ENCODE results near the gene KIF24.
"Not testable (repeated sequence)": the region's sequence is repeated elsewhere in the genome, so short reads cannot be mapped to it uniquely, and the experiment has no call there.

Gene KIF24

GRCh38 chr9:34328987-34329832 lies at the start of gene KIF24, which contains the start of gene NUDT2:
KIF24 (minus strand) TSS chr9:34329268; CDS start chr9:34311346, 17,922 bp downstream.
NUDT2 (plus strand) TSS chr9:34329569; CDS start chr9:34339040, 9,471 bp downstream.
- peak; percentile 97 for DNase-seq

GRCh38 chr9:34378376-34379060 lies 49.5 kb upstream of the KIF24 start:
- no peak for DNase-seq

- no peak for DNase-seq
These were observed 48.3 kb upstream of the KIF24 start for GRCh38 chr9:34377404-34377746.

- peak; percentile 67 for DNase-seq
These were observed 47.7 kb upstream of the KIF24 start, which contains the start of gene MYORG for GRCh38 chr9:34376596-34377403. MYORG (minus strand) TSS chr9:34376898; CDS start chr9:34372943, 3,955 bp downstream.

GRCh38 chr9:34375901-34376595 lies 47.0 kb upstream of the KIF24 start:
- DNase-seq: no peak

- DNase-seq: peak; percentile 48
These were observed 46.0 kb upstream of the KIF24 start for GRCh38 chr9:34374905-34375552.

DNA sequence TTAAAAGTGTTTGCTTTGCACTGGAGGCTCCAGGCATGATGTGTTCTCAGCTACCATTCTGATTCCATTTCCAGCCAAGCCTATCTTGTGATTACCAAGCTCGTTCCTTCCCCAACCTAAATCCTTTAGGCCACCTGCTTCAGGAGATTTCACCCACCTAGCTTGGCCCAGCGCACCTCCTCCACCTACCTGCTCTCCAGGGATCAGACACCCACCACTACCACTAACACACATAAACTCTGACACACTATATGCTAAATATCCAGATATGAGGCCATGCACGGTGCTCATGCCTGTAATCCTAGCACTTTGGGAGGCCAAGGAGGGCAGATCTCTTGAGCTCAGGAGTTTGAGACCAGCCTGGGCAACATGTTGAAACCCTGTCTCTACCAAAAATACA lies 45.3 kb upstream of the KIF24 start:
- DNase-seq: no peak

- DNase-seq: no peak
These were observed 44.7 kb upstream of the KIF24 start for GRCh38 chr9:34373749-34374148.

DNA sequence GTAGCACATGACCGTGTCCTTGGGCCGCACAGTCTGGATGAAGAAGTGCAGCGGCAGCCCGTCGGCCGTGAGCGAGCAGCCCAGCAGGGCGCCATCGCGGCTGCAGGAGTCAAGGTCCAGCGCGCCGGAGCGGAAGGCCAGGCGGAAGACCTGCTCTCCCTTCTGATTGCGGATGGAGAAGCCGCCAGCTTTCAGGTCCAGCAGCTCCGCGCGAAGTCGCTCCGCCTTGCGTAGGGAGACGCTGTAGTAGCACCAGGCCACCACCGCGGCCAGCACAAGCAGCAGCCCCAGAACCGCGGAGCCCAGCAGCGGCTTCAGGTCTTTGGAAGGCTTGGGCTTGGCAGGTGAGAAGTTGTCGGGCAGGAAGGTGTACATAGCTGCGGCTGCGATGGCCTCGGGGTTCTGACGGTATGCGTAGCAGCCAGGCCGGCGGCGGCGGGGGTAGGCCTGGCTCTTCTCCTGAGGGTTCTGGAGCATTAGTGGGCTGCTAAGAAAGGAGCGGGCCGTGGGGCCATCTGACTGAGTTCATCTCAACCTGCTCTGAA lies 43.5 kb upstream of the KIF24 start:
- DNase-seq: no peak

DNA sequence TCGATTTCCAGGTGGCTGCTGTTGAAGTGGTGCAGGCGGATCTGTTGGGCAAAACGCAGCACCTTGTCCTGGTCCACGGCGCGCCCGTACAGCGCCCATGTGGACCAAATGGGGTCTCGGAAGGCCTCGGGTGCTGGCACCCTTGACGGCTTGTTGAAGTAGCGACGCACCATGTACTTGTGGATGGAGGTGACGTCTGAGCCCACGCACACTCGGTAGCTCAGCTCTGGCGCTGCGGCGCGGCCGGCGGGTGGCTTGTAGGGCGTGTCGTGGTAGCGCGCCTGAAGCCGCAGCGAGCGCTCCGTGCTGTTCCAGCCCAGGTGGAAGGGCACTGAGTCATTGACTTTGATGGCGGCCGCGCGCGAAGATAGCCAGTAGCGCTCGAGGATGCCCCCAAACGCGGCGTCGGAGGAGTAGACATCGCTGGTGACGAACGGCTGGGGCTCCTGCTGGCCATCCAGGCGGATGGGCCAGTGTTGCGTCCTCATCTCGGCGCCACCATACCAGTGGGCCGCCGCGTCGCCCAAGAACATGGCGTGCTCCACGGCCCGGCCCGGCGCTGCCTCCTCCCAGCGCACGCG lies 42.9 kb upstream of the KIF24 start:
- DNase-seq: no peak

GRCh38 chr9:34370970-34371880 lies 42.2 kb upstream of the KIF24 start:
- DNase-seq: no peak

- no peak for DNase-seq
These were observed 41.4 kb upstream of the KIF24 start for GRCh38 chr9:34370335-34370969.

- DNase-seq: no peak
These were observed 40.6 kb upstream of the KIF24 start for GRCh38 chr9:34369636-34370035.

DNA sequence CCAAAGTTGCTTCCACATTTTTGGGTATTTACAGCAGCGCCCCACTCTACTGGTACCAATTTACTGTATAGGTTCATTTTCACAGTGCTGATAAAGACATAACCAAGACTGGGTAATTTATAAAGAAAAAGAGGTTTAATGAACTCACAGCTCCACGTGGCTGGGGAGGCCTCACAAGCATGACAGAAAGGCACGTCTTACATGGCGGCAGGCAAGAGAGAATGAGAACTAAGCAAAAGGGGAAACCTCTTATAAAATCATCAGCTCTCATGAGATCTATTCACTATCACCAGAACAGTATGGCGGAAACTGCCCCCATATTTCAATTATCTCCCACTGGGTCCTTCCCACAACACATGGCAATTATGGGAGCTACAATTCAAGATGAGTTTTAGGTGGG lies 39.7 kb upstream of the KIF24 start:
- DNase-seq: not testable (repeated sequence)

DNA sequence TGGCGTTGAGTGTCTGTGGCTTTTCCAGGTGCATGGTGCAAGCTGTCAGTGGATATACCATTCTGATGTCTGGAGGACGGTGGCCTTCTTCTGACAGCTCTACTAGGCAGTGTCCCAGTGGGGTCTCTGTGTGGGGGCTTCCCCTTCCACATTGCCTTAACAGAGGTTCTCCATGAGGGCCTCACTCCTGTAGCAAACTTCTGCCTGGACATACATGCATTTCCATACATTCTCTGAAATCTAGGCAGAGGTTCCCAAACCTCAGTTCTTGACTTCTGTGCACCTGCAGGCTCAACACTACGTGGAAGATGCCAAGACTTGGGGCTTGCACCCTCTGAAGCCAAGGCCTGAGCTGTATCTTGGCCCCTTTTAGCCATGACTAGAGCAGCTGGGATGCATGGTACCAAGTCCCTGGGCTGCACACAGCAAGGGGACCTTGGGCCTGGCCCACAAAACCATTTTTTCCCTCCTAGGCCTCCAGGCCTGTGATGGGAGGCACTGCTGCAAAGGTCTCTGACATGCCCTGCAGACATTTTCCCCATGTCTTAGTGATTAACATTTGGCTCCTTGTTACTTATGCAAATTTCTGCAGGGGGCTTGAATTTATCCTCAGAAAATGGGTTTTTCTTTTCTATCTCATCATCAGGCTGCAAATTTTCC lies 38.8 kb upstream of the KIF24 start:
- DNase-seq: not testable (repeated sequence)

DNA sequence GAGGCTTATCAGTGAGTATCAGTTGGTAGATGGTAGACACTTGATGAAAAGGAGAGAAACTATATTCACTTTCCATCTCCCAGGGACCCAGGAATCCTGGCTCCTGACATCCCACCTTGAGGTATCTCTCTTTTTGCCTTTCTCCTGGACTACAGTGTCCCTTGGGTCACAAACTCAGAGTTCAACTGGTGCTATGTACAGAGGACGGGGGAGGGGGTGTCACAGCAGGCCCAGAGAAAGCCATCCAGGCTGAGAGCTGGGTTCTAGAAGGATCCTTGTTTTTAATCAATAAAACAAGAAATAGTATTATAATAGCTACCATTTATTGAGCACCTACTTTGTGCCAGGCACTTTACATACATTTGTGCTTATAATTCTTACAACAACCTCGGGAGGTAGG lies 37.3 kb upstream of the KIF24 start:
- no peak for DNase-seq

GRCh38 chr9:34365282-34365681 lies 36.2 kb upstream of the KIF24 start:
- no peak for DNase-seq

DNA sequence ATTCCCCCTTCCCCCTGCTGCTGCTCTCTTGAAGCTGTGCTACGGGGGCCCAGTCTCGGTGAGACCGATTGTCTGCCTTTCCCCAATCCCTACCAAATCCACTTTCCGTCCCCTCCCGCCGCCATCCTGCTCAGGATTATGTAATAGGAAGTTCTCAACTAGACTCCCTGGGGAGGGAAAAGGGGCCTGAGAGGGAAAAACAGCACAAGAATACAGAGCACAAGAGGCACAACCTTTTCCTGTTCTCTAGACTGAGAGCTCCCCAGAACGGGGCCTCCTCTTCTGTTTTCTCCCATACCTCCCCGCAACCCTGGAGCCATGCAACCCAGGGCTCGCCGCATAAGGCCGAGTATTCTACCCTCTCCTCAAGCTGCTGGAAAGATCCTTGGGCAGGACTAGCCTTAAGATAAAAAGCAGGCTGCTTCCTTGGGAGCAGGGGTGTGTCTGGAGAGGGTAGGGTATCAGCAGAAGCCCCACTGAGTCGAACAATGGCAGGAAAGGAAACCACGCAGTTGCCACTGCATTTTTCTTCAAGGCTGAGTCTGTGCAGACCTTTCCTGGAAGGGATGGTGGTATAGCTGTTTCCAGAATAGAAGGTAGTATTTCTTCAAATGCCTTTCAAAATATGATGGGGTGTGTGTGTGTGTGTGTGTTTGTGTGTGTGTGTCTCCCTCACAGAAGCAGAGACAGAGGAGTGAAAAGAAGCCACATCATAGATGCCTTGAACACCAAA lies 34.7 kb upstream of the KIF24 start:
- DNase-seq: no peak

Data from NCI-H187 treated with DMSO at 0.1 percent for 48 hours (cell line).